Breast epithelium (tissue), 4 donors: ENCODE results near the gene CHN1. TPM values are rescaled to one million over a fixed set of nuclear protein-coding genes. Genes with fewer than 3 reads are reported as not detected.

ENCODE experiments used
- DNase-seq, 2 donors: peaks; one replicate each; pipeline ENCODE4 v3.0.0-alpha.2; 2019; ENCODE audit warnings: low spot score in 2 of 2
- H3K27ac ChIP-seq, 2 donors: fragments of 200-600 bp; sonication (generic) in 1 of 2; one replicate each; pipeline ENCODE4 v1.5.1; 2016 to 2019; ENCODE audit warnings: mild to moderate bottlenecking in 1 of 2
- H3K27me3 ChIP-seq, 2 donors: fragments of 200-600 bp; sonication (generic) in 1 of 2; one replicate each; pipeline versions ENCODE4 v1.5.1 to v1.6.0; 2017 to 2019; ENCODE audit warnings: control low read depth in 1 of 2, mild to moderate bottlenecking in 1 of 2
- H3K36me3 ChIP-seq: fragments of 200-600 bp; one replicate; pipeline ENCODE4 v1.5.1; 2019
- H3K4me1 ChIP-seq, 2 donors: fragments of 200-600 bp; sonication (generic); one replicate each; pipeline ENCODE4 v1.5.1; 2016 to 2019; ENCODE audit warnings: control low read depth in 1 of 2
- H3K4me3 ChIP-seq, 3 donors: fragments of 200-600 bp; sonication (generic); 1 replicate in 2 of 3; 2 replicates in 1 of 3; pipeline ENCODE4 v1.5.1; 2016 to 2019; ENCODE audit warnings: mild to moderate bottlenecking in 3 of 3, moderate library complexity in 2 of 3
- H3K9me3 ChIP-seq, 2 donors: fragments of 200-600 bp; sonication (generic) in 1 of 2; one replicate each; pipeline ENCODE4 v1.5.1; 2016 to 2019; ENCODE audit warnings: control low read depth in 1 of 2
- POLR2A ChIP-seq: fragments of 450-650 bp; IDR thresholded peaks from one replicate; pipeline ENCODE4 v1.6.1; 2016; ENCODE audit warnings: antibody characterized with exemption, mild to moderate bottlenecking, moderate library complexity
- POLR2AphosphoS5 ChIP-seq, 3 donors: sonication (generic); formaldehyde crosslinking; IDR thresholded peaks; one replicate each; pipeline ENCODE4 v1.6.1; 2017; ENCODE audit warnings: antibody characterized with exemption in 3 of 3
- intact Hi-C: fragments of 100-400 bp; cut with DNase I; formaldehyde crosslinking; loops from one replicate; pipeline ENCODE4 v1.15.1; 2023; ENCODE audit warnings: low total_unique reads
- total RNA-seq, 3 donors: library from RNA; depleted of rRNA; stranded (reverse); fragments of >200 nt; gene quantifications; one replicate each; pipeline ENCODE4 v1.1.0, GENCODE V29; 2016
- TF ChIP-seq, protein P1 (sequence below), 3 donors: fragments of 450-650 bp; IDR thresholded peaks; one replicate each; pipeline ENCODE4 v1.5.1; 2016 to 2017; ENCODE audit warnings: antibody characterized with exemption in 3 of 3, mild to moderate bottlenecking in 3 of 3, moderate library complexity in 3 of 3

Gene CHN1
- total RNA-seq, 3 donors from 2014 or later: 9.8 to 14.7 (median 13.4) TPM

DNA sequence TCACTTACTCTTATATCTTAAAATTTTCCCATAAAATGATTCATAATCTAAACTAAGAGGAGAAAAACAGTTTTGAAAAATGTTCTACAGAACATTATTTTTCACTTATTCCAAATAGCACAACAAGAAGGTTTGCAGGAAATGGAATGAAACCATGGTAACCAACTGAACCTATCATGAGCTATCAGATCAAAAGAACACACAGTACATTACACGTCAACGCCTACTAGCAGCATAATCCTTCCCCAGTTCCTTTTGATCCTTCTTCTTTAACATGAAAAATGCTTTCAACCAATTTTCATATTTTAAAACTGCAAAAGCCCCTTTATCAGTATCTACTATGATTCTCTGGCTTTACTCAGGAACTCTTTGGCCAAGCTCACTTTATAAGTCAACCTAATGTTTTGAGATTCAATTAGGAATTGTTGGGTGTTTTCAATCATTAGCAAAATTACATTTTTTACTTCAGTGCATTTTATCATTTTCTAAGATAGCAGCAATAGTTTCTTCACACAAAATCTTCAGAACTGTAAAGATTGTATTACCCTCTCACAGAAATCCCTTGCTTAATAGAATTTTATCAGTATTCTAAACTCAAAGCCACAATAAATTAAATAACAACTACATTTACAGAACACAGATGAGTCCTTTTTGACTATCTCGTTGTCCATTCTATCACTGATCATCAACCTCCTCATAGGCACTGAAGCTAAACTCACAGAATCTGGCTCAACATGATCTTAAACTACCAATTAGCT lies 102.5 kb downstream of the CHN1 start:
- no peaks in the 10 kb centered on the region for H3K27me3 ChIP-seq
- no peaks in the 10 kb centered on the region for H3K36me3 ChIP-seq
- intact Hi-C loops: no loop called here
- no peak overlapping the region for H3K27ac ChIP-seq
- H3K4me3 ChIP-seq: no peak overlapping the region
- H3K4me1 ChIP-seq: no peaks in the 10 kb centered on the region
- no peak for DNase-seq
- no peaks in the 10 kb centered on the region for H3K9me3 ChIP-seq
- TF ChIP-seq POLR2A: no peak
- no peak for TF ChIP-seq POLR2AphosphoS5 (IDR thresholded peaks at IDR 0.05)
- TF ChIP-seq, protein P1, sequence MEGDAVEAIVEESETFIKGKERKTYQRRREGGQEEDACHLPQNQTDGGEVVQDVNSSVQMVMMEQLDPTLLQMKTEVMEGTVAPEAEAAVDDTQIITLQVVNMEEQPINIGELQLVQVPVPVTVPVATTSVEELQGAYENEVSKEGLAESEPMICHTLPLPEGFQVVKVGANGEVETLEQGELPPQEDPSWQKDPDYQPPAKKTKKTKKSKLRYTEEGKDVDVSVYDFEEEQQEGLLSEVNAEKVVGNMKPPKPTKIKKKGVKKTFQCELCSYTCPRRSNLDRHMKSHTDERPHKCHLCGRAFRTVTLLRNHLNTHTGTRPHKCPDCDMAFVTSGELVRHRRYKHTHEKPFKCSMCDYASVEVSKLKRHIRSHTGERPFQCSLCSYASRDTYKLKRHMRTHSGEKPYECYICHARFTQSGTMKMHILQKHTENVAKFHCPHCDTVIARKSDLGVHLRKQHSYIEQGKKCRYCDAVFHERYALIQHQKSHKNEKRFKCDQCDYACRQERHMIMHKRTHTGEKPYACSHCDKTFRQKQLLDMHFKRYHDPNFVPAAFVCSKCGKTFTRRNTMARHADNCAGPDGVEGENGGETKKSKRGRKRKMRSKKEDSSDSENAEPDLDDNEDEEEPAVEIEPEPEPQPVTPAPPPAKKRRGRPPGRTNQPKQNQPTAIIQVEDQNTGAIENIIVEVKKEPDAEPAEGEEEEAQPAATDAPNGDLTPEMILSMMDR (IDR thresholded peaks at IDR 0.05): no peak

DNA sequence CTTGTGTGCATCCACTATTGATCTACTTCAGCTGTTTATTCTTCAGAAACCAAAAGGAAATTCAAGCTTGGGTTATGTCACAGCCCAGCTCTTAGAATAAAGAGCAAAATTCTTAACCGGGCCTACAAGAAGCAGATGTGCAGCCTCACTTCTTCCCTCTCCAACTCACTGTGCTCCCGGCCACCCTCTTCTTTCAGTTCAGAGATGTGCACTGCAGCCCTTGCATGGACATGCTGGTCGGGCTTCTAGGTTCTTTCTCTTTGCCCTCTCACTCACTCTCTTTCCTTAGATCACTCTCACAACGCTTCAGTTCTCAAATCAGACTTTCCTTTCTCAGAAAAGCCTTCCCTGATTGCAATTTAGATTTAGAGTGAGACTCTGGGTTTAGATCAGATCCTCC lies 104.1 kb downstream of the CHN1 start:
- intact Hi-C loops: no loop called here
- Histone ChIP-seq H3K27me3 (no peaks in the 10 kb centered on the region), H3K9me3 (no peaks in the 10 kb centered on the region), H3K27ac (no peak overlapping the region), H3K4me3 (no peak overlapping the region), H3K36me3 (no peaks in the 10 kb centered on the region), H3K4me1 (no peaks in the 10 kb centered on the region)
- DNase-seq: no peak
- no peak for TF ChIP-seq POLR2A

DNA sequence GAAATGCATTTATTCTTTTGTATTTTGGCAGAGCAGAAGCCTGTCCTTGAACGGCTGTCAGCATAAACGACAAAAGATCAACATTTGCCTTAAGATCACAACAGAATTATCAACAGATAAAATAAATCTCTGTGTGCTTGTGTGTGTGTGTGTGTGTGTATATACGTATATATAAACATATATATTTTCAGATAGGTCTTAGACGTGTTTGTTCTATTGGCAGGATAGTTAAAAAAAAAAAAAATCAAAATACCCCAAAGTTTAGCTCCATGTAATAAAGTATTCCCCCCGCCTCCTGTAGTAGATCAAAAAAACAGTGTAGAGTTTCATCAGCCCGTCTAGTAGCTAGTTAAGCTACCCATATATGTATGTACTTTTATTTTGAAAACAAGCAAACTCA lies 107.9 kb downstream of the CHN1 start:
- Histone ChIP-seq H3K9me3 (no peaks in the 10 kb centered on the region), H3K36me3 (no peaks in the 10 kb centered on the region), H3K27ac (no peak overlapping the region), H3K4me1 (no peaks in the 10 kb centered on the region), H3K4me3 (no peak overlapping the region), H3K27me3 (no peaks in the 10 kb centered on the region)
- no peak for TF ChIP-seq POLR2A
- TF ChIP-seq POLR2AphosphoS5 (IDR thresholded peaks at IDR 0.05): no peak
- TF ChIP-seq, protein P1 (IDR thresholded peaks at IDR 0.05): no peak
- intact Hi-C loops: no loop called here
- DNase-seq: no peak

DNA sequence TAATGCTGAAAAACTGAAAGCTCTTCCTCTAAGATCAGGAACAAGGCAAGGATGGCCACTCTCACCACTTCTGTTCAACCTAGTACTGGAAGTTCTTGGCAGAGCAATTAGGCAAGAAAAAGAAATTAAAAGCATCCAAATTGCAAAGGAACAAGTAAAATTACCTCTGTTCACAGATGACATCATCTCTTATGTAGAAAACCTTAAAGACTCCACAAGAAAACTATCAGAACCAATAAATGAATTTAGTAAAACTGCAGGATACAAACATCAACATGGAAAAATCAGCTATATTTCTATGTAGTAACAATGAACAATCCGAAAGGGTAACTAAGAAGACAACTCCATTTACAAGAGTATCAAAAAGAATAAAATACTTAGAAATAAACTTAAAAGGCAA lies 112.2 kb downstream of the CHN1 start:
- no peak for TF ChIP-seq POLR2AphosphoS5 (IDR thresholded peaks at IDR 0.05)
- TF ChIP-seq, protein P1 (IDR thresholded peaks at IDR 0.05): no peak
- no peak for TF ChIP-seq POLR2A
- Histone ChIP-seq H3K27me3 (no peaks in the 10 kb centered on the region), H3K36me3 (no peaks in the 10 kb centered on the region), H3K4me1 (no peaks in the 10 kb centered on the region), H3K9me3 (no peaks in the 10 kb centered on the region), H3K27ac (no peak overlapping the region), H3K4me3 (no peak overlapping the region)
- no peak for DNase-seq
- intact Hi-C loops: no loop called here

GRCh38 chr2:174892546-174892945 lies 112.6 kb downstream of the CHN1 start:
- Histone ChIP-seq H3K4me3 (no peak overlapping the region), H3K4me1 (no peaks in the 10 kb centered on the region), H3K27ac (no peak overlapping the region), H3K27me3 (no peaks in the 10 kb centered on the region), H3K9me3 (no peaks in the 10 kb centered on the region), H3K36me3 (no peaks in the 10 kb centered on the region)
- DNase-seq: no peak
- TF ChIP-seq, protein P1 (IDR thresholded peaks at IDR 0.05): no peak
- TF ChIP-seq POLR2A: no peak
- TF ChIP-seq POLR2AphosphoS5 (IDR thresholded peaks at IDR 0.05): no peak
- intact Hi-C loops: no loop called here
